K562 (cell line): ENCODE measurements around the gene ANO8. TPM values are rescaled to one million over a fixed set of nuclear protein-coding genes. Genes with fewer than 3 reads are reported as not detected.

Experiments used
- ATF1 ChIP-seq, 2 experiments: fragments of 450-650 bp in 1 of 2; IDR thresholded peaks; 2 replicates each; pipeline ENCODE4 v1.6.1; 2016; ENCODE audit warnings: missing compliant biosample characterization in 1 of 2, missing genetic modification characterization in 1 of 2
- CHD4 ChIP-seq: fragments of 200-600 bp; sonication (generic); IDR thresholded peaks from 3 replicates; pipeline ENCODE4 v1.6.1; 2012; ENCODE audit warnings: low read depth, mild to moderate bottlenecking, mixed read lengths, low read length, inconsistent platforms; ENCODE audit not compliant: insufficient read depth, insufficient replicate concordance, poor library complexity, severe bottlenecking
- DPF2 ChIP-seq: fragments of 450-650 bp; IDR thresholded peaks from 2 replicates; pipeline ENCODE4 v1.6.1; 2016
- FUS ChIP-seq: fragments of 200-400 bp; formaldehyde crosslinking; optimal IDR thresholded peaks from 2 replicates; pipeline ENCODE3; 2017; ENCODE audit warnings: low read depth, low read length
- MCM2 ChIP-seq: fragments of 450-650 bp; IDR thresholded peaks from 2 replicates; pipeline ENCODE4 v1.6.1; 2017; ENCODE audit warnings: low read depth, mild to moderate bottlenecking
- MTA1 ChIP-seq: fragments of 450-650 bp; IDR thresholded peaks from 2 replicates; pipeline ENCODE4 v1.6.1; 2017; ENCODE audit warnings: borderline replicate concordance
- NFIX ChIP-seq: fragments of 250-450 bp; sonication (Bioruptor Pico); IDR thresholded peaks from 2 replicates; pipeline ENCODE4 v1.4.0; 2020; ENCODE audit warnings: low read depth, mild to moderate bottlenecking, moderate library complexity
- POLR2AphosphoS5 ChIP-seq: IDR thresholded peaks from 2 replicates; pipeline ENCODE4 v1.6.1; 2011; ENCODE audit warnings: mild to moderate bottlenecking, low read depth, low read length, moderate library complexity; ENCODE audit not compliant: control insufficient read depth, insufficient read depth
- PTBP1 ChIP-seq: fragments of 200-400 bp; formaldehyde crosslinking; IDR thresholded peaks from 2 replicates; pipeline ENCODE4 v1.6.1; 2017; ENCODE audit warnings: low read depth, low read length
- PURB ChIP-seq: sonication (generic); formaldehyde crosslinking; IDR thresholded peaks from 2 replicates; pipeline ENCODE4 v1.9.0; 2021; ENCODE audit warnings: low read depth, mild to moderate bottlenecking, missing genetic modification reagents
- RAD51 ChIP-seq: fragments of 450-650 bp; IDR thresholded peaks from 2 replicates; pipeline ENCODE4 v1.7.1; 2016; ENCODE audit warnings: low read depth, mild to moderate bottlenecking, borderline replicate concordance
- ZNF124 ChIP-seq: sonication (generic); formaldehyde crosslinking; IDR thresholded peaks from 2 replicates; pipeline ENCODE4 v1.8.1; 2022; ENCODE audit warnings: missing genetic modification reagents
- ZZZ3 ChIP-seq: fragments of 450-650 bp; IDR thresholded peaks from 2 replicates; pipeline ENCODE4 v1.6.1; 2016; ENCODE audit warnings: antibody characterized with exemption, mild to moderate bottlenecking, moderate library complexity
- polyA plus RNA-seq, 8 experiments: library from polyadenylated mRNA; depleted of rRNA in 4 of 8; stranded (reverse) in 5 of 8; unstranded in 3 of 8; fragments of >200 nt; fragmentation: Nextera tagmentation in 2 of 8; fragmentation: Illumina TruSeq in 1 of 8; extraction: Ambion mirVana in 2 of 8; extraction: Trizol in 1 of 8; gene quantifications; 2 replicates each; pipeline versions ENCODE4 v1.2.1 to v1.2.3, GENCODE V29; 2011 to 2014; ENCODE audit warnings: inconsistent platforms in 1 of 8, missing spikeins in 1 of 8
- total RNA-seq, 7 experiments: library from RNA; depleted of rRNA in 6 of 7; stranded (reverse); fragments of >200 nt in 6 of 7; fragmentation: Illumina TruSeq in 2 of 7; extraction: Trizol in 2 of 7; gene quantifications; 2 replicates each; pipeline versions ENCODE4 v1.2.1 to v1.2.3, GENCODE V29; 2011 to 2021; ENCODE audit warnings: low replicate concordance in 1 of 7

The ANO8 gene
- total and polyA plus RNA-seq, 9 of the 15 experiments (the other 6 are each of a cell fraction or from before 2014, with no cell fraction given) = 0.07 to 7.6 (median 2.3) TPM; not detected in 1

GRCh38 chr19:17334414-17335409 lies at the start of gene ANO8 (continued):
- TF ChIP-seq NFIX (CRISPR knock-in tag) = no peak
- no peak for TF ChIP-seq MCM2
- peak; percentile 93 for TF ChIP-seq MTA1
- TF ChIP-seq ZZZ3 = no peak
- TF ChIP-seq RAD51 = no peak
- TF ChIP-seq ATF1 (CRISPR knock-in tag; IDR thresholded peaks at IDR 0.05) = peak; percentile 36; the same call in 1 of the 2 replicates
- TF ChIP-seq ATF1 (tag; IDR thresholded peaks at IDR 0.05) = peak; percentile 95
- TF ChIP-seq DPF2 = 0 out of 2 replicates have a peak, but pooled peaks have one; percentile 51
- no peak for TF ChIP-seq PURB (CRISPR knock-in tag)
- TF ChIP-seq ZNF124 (CRISPR knock-in tag) = no peak
- peak; percentile 82 for TF ChIP-seq CHD4
- TF ChIP-seq PTBP1 = no peak; the same call in 1 of the 2 replicates
- TF ChIP-seq FUS = peak; percentile 93
- TF ChIP-seq POLR2AphosphoS5 = 0 out of 2 replicates have a peak, but pooled peaks have one; percentile 35
